CD4-positive, CD25-positive, alpha-beta regulatory T cell (primary cell): Measurements from ENCODE around the gene MEIOB. TPM values are rescaled to one million over a fixed set of nuclear protein-coding genes. Genes with fewer than 3 reads are reported as not detected.

ENCODE experiments used
- ATAC-seq, 2 donors: fragments of 150-1000 bp; cut with Tn5 transposase; one replicate each; pipeline ENCODE4 v1.10.0; 2021; ENCODE audit warnings: low read depth in 2 of 2, moderate number of reproducible peaks in 2 of 2, moderate library complexity in 1 of 2
- DNase-seq, 3 donors: peaks; one replicate each; pipeline versions ENCODE4 v3.0.0 to v3.0.0-alpha.2; 2012 to 2022; ENCODE audit warnings: mixed read lengths in 1 of 3
- H3K27ac ChIP-seq: one replicate; pipeline ENCODE4 v1.7.0; 2013; ENCODE audit warnings: mild to moderate bottlenecking, low read length; ENCODE audit not compliant: insufficient read depth, poor library complexity, severe bottlenecking
- H3K27me3 ChIP-seq: one replicate; pipeline ENCODE4 v1.7.0; 2013; ENCODE audit warnings: low read length; ENCODE audit not compliant: control insufficient read depth, insufficient read depth
- H3K36me3 ChIP-seq: one replicate; pipeline ENCODE4 v1.7.0; 2013; ENCODE audit warnings: mild to moderate bottlenecking, low read length, moderate library complexity; ENCODE audit not compliant: control insufficient read depth, insufficient read depth
- H3K4me1 ChIP-seq: 2 replicates; pipeline ENCODE4 v1.7.0; 2013; ENCODE audit warnings: mild to moderate bottlenecking, low read length; ENCODE audit not compliant: insufficient read depth, control insufficient read depth, poor library complexity, severe bottlenecking
- H3K4me3 ChIP-seq: one replicate; pipeline ENCODE4 v1.7.0; 2013; ENCODE audit warnings: low read depth, mild to moderate bottlenecking, low read length, moderate library complexity
- H3K9me3 ChIP-seq, 2 experiments: 1 replicate in 1 of 2; 2 replicates in 1 of 2; pipeline ENCODE4 v1.7.0; 2013; ENCODE audit warnings: low read length in 2 of 2, mild to moderate bottlenecking in 1 of 2, moderate library complexity in 1 of 2; ENCODE audit not compliant: control insufficient read depth in 2 of 2
- H3K27ac Mint-ChIP-seq, 3 donors: one replicate each; pipeline ENCODE4 v1.8.0; 2020 to 2022; ENCODE audit warnings: mild to moderate bottlenecking in 3 of 3, mixed read lengths in 3 of 3, moderate library complexity in 2 of 3
- H3K27me3 Mint-ChIP-seq: one replicate; pipeline ENCODE4 v1.8.0; 2022; ENCODE audit warnings: mild to moderate bottlenecking, mixed read lengths
- H3K36me3 Mint-ChIP-seq: one replicate; pipeline ENCODE4 v1.8.0; 2020; ENCODE audit warnings: mixed read lengths
- H3K4me1 Mint-ChIP-seq, 4 donors: one replicate each; pipeline ENCODE4 v1.8.0; 2020 to 2022; ENCODE audit warnings: mixed read lengths in 4 of 4, mild to moderate bottlenecking in 1 of 4
- H3K4me3 Mint-ChIP-seq, 4 donors: one replicate each; pipeline ENCODE4 v1.8.0; 2020 to 2022; ENCODE audit warnings: mild to moderate bottlenecking in 4 of 4, mixed read lengths in 4 of 4, moderate library complexity in 3 of 4
- H3K9me3 Mint-ChIP-seq, 7 donors: one replicate each; pipeline ENCODE4 v1.8.0; 2020 to 2022; ENCODE audit warnings: mixed read lengths in 7 of 7, mild to moderate bottlenecking in 3 of 7, moderate library complexity in 2 of 7
- polyA plus RNA-seq, 4 donors: library from polyadenylated mRNA; unstranded; fragments of 300-500 nt; fragmentation: Illumina TruSeq; gene quantifications; one replicate each; pipeline ENCODE4 v1.2.3, GENCODE V29; 2021
- total RNA-seq: library from RNA; stranded (reverse); gene quantifications from one replicate; pipeline ENCODE4 v1.2.3, GENCODE V29; 2022

Gene MEIOB
- total and polyA plus RNA-seq, 5 donors from 2014 or later, result not detected

DNA sequence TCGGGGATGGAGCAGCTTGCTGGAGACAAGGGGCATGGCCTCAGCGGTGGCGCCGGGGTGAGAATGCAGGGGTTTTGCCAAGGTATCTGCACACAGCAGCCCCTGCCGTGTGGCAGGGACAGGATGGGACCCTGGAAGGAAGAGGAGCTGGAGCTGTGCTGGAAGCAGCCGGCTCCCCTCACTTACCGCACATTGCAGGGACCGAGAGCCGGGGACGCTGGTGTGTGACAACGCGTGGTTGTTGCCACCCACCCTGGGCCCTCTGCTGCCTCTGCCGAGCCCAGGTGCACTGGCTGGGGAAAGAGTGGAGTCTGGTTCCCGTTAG lies 86.2 kb downstream of the MEIOB start:
- no peaks in the 10 kb centered on the region for H3K27me3 ChIP-seq
- ATAC-seq (no peak), DNase-seq (no peak)
- H3K27ac ChIP-seq, result no peak overlapping the region
- H3K9me3 ChIP-seq, result no peaks in the 10 kb centered on the region
- no peak overlapping the region for H3K4me3 ChIP-seq
- H3K4me1 Mint-ChIP-seq, result peaks cover 0 to 39% (median 9%) of the 10 kb centered on the region in 4 donors
- H3K4me3 Mint-ChIP-seq, result peak overlapping the region in 1 of 4 donors; percentile 7
- H3K27ac Mint-ChIP-seq, result no peak overlapping the region
- H3K4me1 ChIP-seq, result peaks cover 39% of the 10 kb centered on the region
- H3K36me3 ChIP-seq, result peaks cover 20% of the 10 kb centered on the region
- H3K36me3 Mint-ChIP-seq, result peaks cover 4% of the 10 kb centered on the region
- no peaks in the 10 kb centered on the region for H3K9me3 Mint-ChIP-seq
- H3K27me3 Mint-ChIP-seq, result no peaks in the 10 kb centered on the region

DNA sequence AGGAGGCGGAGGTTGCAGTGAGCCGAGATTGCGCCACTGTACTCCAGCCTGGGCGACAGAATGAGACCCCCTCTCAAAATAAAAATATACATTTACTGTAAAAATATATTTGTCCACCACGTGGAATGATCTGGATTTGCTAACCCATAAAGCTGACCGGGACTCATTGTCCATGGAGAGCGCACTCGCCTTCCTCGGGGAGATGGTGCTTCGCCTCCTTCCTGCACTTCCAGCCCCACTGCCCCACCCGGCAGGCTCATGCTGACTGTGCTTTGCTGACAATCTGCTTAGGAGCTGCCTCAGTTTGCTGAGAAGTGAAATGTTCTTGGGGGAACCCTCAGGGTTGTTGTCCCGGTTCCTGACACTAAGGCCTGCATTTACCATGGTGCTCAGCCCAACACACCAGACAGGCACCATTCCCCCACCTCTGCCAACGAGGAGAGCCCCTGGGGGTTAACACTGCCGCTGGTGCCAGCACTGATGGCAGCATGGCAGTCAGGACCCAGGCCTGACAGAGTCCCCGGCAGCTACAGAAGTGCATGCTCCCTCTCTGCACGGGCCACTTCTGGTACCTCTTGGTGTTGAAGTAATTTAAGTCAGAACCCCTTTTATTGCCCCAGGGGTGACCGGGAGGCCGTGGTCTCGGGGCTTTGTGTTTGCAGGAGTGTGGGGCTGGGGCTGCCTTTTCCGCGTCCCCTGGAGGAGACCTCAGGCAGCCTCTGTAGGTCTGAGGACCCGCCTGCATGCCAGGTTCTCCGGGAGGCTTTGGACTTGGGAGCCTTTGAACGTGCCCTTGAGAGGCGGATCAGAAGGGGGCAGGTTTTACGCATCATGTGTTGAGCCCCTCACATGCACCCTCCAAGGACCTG lies 86.8 kb downstream of the MEIOB start:
- Histone ChIP-seq H3K36me3 (peaks cover 22% of the 10 kb centered on the region), H3K4me1 (peaks cover 39% of the 10 kb centered on the region), H3K27me3 (no peaks in the 10 kb centered on the region), H3K9me3 (no peaks in the 10 kb centered on the region), H3K27ac (no peak overlapping the region), H3K4me3 (no peak overlapping the region)
- no peak for ATAC-seq
- Mint-ChIP-seq H3K27me3 (no peaks in the 10 kb centered on the region), H3K27ac (no peak overlapping the region), H3K4me1 (peaks cover 0 to 40% (median 9%) of the 10 kb centered on the region in 4 donors), H3K9me3 (no peaks in the 10 kb centered on the region), H3K4me3 (peak overlapping the region; percentile 51 to 73 (median 64)), H3K36me3 (peaks cover 4% of the 10 kb centered on the region)
- no peak for DNase-seq

Other genes with a start within 250 kb of the MEIOB start
- 13.7 TPM for gene JPT2, start 193.9 kb downstream of the MEIOB start, total RNA-seq
- gene JPT2, start 193.9 kb downstream of the MEIOB start, polyA plus RNA-seq, result 10 to 100 TPM in 2 of 4 donors, 1 to 10 TPM in 2; 9.7 to 13.9 (median 10.2) TPM
- 222 TPM for gene MAPK8IP3, start 166.0 kb downstream of the MEIOB start, total RNA-seq
- gene MAPK8IP3, start 166.0 kb downstream of the MEIOB start, polyA plus RNA-seq, result 1 to 10 TPM in 3 of 4 donors, under 1 TPM in 1; 0.79 to 2.2 (median 1.2) TPM
- gene NME3, start 100.6 kb downstream of the MEIOB start, total RNA-seq, result 45.1 TPM
- gene NME3, start 100.6 kb downstream of the MEIOB start, polyA plus RNA-seq, result 100 to 1,000 TPM in 1 of 4 donors, 10 to 100 TPM in 3; 63.8 to 101 (median 75.0) TPM
- gene EME2, start 99.4 kb downstream of the MEIOB start, total RNA-seq, result 19.0 TPM
- 1 to 10 TPM in 1 of 4 donors, under 1 TPM in 3; 0.57 to 1.1 (median 0.64) TPM for gene EME2, start 99.4 kb downstream of the MEIOB start, polyA plus RNA-seq
- gene MRPS34, start 99.0 kb downstream of the MEIOB start, total RNA-seq, result 46.5 TPM
- gene MRPS34, start 99.0 kb downstream of the MEIOB start, polyA plus RNA-seq, result 100 to 1,000 TPM; 143 to 176 (median 155) TPM
- gene SPSB3, start 89.6 kb downstream of the MEIOB start, total RNA-seq, result 85.2 TPM
- 10 to 100 TPM; 61.1 to 72.3 (median 70.8) TPM for gene SPSB3, start 89.6 kb downstream of the MEIOB start, polyA plus RNA-seq
- gene NUBP2, start 89.2 kb downstream of the MEIOB start, total RNA-seq, result 41.6 TPM
- 100 to 1,000 TPM in 1 of 4 donors, 10 to 100 TPM in 3; 88.8 to 104 (median 96.6) TPM for gene NUBP2, start 89.2 kb downstream of the MEIOB start, polyA plus RNA-seq
- gene IGFALS, start 78.5 kb downstream of the MEIOB start, total RNA-seq, result 0.84 TPM
- under 1 TPM in 1 of 4 donors, not detected in 3; 0.24 TPM for gene IGFALS, start 78.5 kb downstream of the MEIOB start, polyA plus RNA-seq
- 36.1 TPM for gene HAGH, start 45.3 kb downstream of the MEIOB start, total RNA-seq
- 10 to 100 TPM; 42.1 to 69.1 (median 48.9) TPM for gene HAGH, start 45.3 kb downstream of the MEIOB start, polyA plus RNA-seq
- gene FAHD1, start 45.0 kb downstream of the MEIOB start, total RNA-seq, result 4.5 TPM
- gene FAHD1, start 45.0 kb downstream of the MEIOB start, polyA plus RNA-seq, result 10 to 100 TPM; 16.3 to 25.8 (median 22.4) TPM
- gene HS3ST6, start 46.3 kb upstream of the MEIOB start, total RNA-seq, result not detected
- not detected for gene HS3ST6, start 46.3 kb upstream of the MEIOB start, polyA plus RNA-seq
- 8.3 TPM for gene MSRB1, start 71.0 kb upstream of the MEIOB start, total RNA-seq
- gene MSRB1, start 71.0 kb upstream of the MEIOB start, polyA plus RNA-seq, result 10 to 100 TPM; 25.0 to 50.9 (median 32.8) TPM
- not detected for gene RPL3L, start 82.5 kb upstream of the MEIOB start, total RNA-seq
- not detected for gene RPL3L, start 82.5 kb upstream of the MEIOB start, polyA plus RNA-seq
- gene NDUFB10, start 87.4 kb upstream of the MEIOB start, total RNA-seq, result 65.1 TPM
- gene NDUFB10, start 87.4 kb upstream of the MEIOB start, polyA plus RNA-seq, result 100 to 1,000 TPM; 192 to 288 (median 204) TPM
- gene RPS2, start 92.7 kb upstream of the MEIOB start, total RNA-seq, result 2,223 TPM
- gene RPS2, start 92.7 kb upstream of the MEIOB start, polyA plus RNA-seq, result 1,000 to 10,000 TPM; 4,615 to 6,441 (median 5,598) TPM
- not detected for gene RNF151, start 94.7 kb upstream of the MEIOB start, total RNA-seq
- not detected for gene RNF151, start 94.7 kb upstream of the MEIOB start, polyA plus RNA-seq
- 25.3 TPM for gene TBL3, start 99.9 kb upstream of the MEIOB start, total RNA-seq
- 10 to 100 TPM; 48.0 to 60.0 (median 53.9) TPM for gene TBL3, start 99.9 kb upstream of the MEIOB start, polyA plus RNA-seq
- gene NOXO1, start 109.3 kb upstream of the MEIOB start, total RNA-seq, result 0.47 TPM
- under 1 TPM in 2 of 4 donors, not detected in 2; 0.16 to 0.35 TPM for gene NOXO1, start 109.3 kb upstream of the MEIOB start, polyA plus RNA-seq
- gene GFER, start 112.0 kb upstream of the MEIOB start, total RNA-seq, result 18.4 TPM
- 10 to 100 TPM; 30.5 to 45.5 (median 36.5) TPM for gene GFER, start 112.0 kb upstream of the MEIOB start, polyA plus RNA-seq
- 3.2 TPM for gene SYNGR3, start 117.8 kb upstream of the MEIOB start, total RNA-seq
- gene SYNGR3, start 117.8 kb upstream of the MEIOB start, polyA plus RNA-seq, result 1 to 10 TPM in 2 of 4 donors, under 1 TPM in 1, not detected in 1; 0.82 to 1.8 (median 1.1) TPM
- 48.2 TPM for gene ZNF598, start 137.7 kb upstream of the MEIOB start, total RNA-seq
- 1 to 10 TPM; 1.8 to 3.1 (median 2.9) TPM for gene ZNF598, start 137.7 kb upstream of the MEIOB start, polyA plus RNA-seq
- gene NPW, start 147.6 kb upstream of the MEIOB start, total RNA-seq, result not detected
- gene NPW, start 147.6 kb upstream of the MEIOB start, polyA plus RNA-seq, result not detected
- 1.5 TPM for gene NHERF2, start 154.7 kb upstream of the MEIOB start, total RNA-seq
- under 1 TPM; 0.09 to 0.86 (median 0.21) TPM for gene NHERF2, start 154.7 kb upstream of the MEIOB start, polyA plus RNA-seq
- 15.0 TPM for gene NTHL1, start 175.7 kb upstream of the MEIOB start, total RNA-seq
- gene NTHL1, start 175.7 kb upstream of the MEIOB start, polyA plus RNA-seq, result 10 to 100 TPM; 24.7 to 52.7 (median 38.4) TPM
- gene TSC2, start 175.8 kb upstream of the MEIOB start, total RNA-seq, result 133 TPM
- gene TSC2, start 175.8 kb upstream of the MEIOB start, polyA plus RNA-seq, result 10 to 100 TPM; 22.7 to 26.6 (median 26.4) TPM